Brain microvascular endothelial cell (primary cell): ENCODE measurements around the gene PCDHGA12.
"Not testable (repeated sequence)": the region's sequence is repeated elsewhere in the genome, so short reads cannot be mapped to it uniquely, and the experiment has no call there.

ENCODE experiments used
- DNase-seq: peaks from one replicate; pipeline ENCODE4 v3.0.0-alpha.2; 2020
- H3K27ac ChIP-seq: fragments of 250-450 bp; sonication (Bioruptor Pico); 2 replicates; pipeline ENCODE4 v1.5.1; 2020; ENCODE audit warnings: mild to moderate bottlenecking, moderate library complexity
- H3K27me3 ChIP-seq: fragments of 250-450 bp; sonication (Bioruptor Pico); replicated peaks from 2 replicates; pipeline ENCODE4 v1.5.1; 2020; ENCODE audit warnings: mild to moderate bottlenecking
- H3K36me3 ChIP-seq: fragments of 250-450 bp; sonication (Bioruptor Pico); replicated peaks from 2 replicates; pipeline ENCODE4 v1.5.1; 2020; ENCODE audit warnings: mild to moderate bottlenecking
- H3K4me3 ChIP-seq: 2 replicates; pipeline ENCODE4 v1.5.1; 2011; ENCODE audit warnings: low read depth, mild to moderate bottlenecking, control low read depth, low read length, moderate library complexity
- CTCF ChIP-seq: IDR thresholded peaks from 2 replicates; pipeline ENCODE4 v1.5.1; 2011; ENCODE audit warnings: low read depth, mild to moderate bottlenecking, moderate library complexity, low read length, control low read depth, inconsistent platforms; ENCODE audit errors: missing control alignments
- in situ Hi-C: cut with HindIII; loops from 2 replicates; pipeline ENCODE4 v1.10.0; 2017; ENCODE audit warnings: low sequenced_read_pairs, low pct_ligation_motif_present

PCDHGA12 gene

GRCh38 chr5:141407790-141408505 lies 22.4 kb upstream of the PCDHGA12 start, which contains the start of gene PCDHGB6:
Gene PCDHGB6, plus strand, starts transcription at chr5:141408021. Its CDS starts 182 bp downstream, at chr5:141408203.
- H3K27ac ChIP-seq, H3K36me3 ChIP-seq, DNase-seq, H3K27me3 ChIP-seq: not testable (repeated sequence)
- H3K4me3 ChIP-seq = peak within 1 kb of the TSS; percentile 37
- in situ Hi-C loops = loop anchor here (25.0 kb wide), 1 partner anchor 104 kb away; no protein-coding TSS in a partner anchor
- peak; percentile 74 for TF ChIP-seq CTCF

GRCh38 chr5:141409598-141410306 lies 20.6 kb upstream of the PCDHGA12 start:
- Histone ChIP-seq H3K36me3 (no peaks in the 10 kb centered on the region), H3K27me3 (no peaks in the 10 kb centered on the region), H3K27ac (no peak overlapping the region), H3K4me3 (no peak overlapping the region)
- no peak for TF ChIP-seq CTCF
- in situ Hi-C loops = loop anchor here (25.0 kb wide), 1 partner anchor 103 kb away; no protein-coding TSS in a partner anchor
- DNase-seq = no peak

GRCh38 chr5:141411575-141411974 lies 18.7 kb upstream of the PCDHGA12 start:
- H3K27ac ChIP-seq = no peak overlapping the region
- in situ Hi-C loops = loop anchor here (25.0 kb wide), 1 partner anchor 101 kb away; no protein-coding TSS in a partner anchor
- no peak for DNase-seq
- no peaks in the 10 kb centered on the region for H3K36me3 ChIP-seq
- no peak for TF ChIP-seq CTCF
- no peak overlapping the region for H3K4me3 ChIP-seq
- H3K27me3 ChIP-seq = no peaks in the 10 kb centered on the region

DNA sequence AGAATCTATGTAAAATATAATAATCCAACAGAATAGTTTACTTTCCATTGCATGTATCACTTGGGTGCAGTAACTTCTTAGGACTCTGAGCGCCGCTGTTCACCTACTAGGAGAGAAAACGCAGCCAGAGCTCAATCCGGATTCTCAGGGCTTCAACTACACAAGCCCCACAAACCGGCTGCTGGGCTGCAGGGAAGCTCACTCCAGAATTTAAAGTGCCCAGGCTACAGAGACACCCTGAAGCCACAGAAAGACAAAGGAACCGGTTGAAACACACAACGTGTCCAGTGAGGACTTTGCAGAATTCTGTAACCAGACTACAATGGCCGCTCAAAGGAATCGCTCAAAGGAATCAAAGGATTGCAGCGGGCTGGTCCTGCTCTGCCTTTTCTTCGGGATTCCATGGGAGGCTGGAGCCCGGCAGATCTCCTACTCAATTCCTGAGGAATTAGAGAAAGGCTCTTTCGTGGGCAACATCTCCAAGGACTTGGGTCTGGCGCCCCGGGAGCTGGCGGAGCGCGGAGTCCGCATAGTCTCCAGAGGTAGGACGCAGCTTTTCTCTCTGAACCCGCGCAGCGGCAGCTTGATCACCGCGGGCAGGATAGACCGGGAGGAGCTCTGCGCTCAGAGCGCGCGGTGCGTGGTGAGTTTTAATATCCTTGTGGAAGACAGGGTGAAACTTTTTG lies 17.3 kb upstream of the PCDHGA12 start, which contains the start of gene PCDHGA10:
Gene PCDHGA10, plus strand, starts transcription at position 134 of the 686 bp plus-strand sequence. Its CDS starts 189 bp downstream, at position 323.
- H3K36me3 ChIP-seq = no peaks in the 10 kb centered on the region
- H3K27ac ChIP-seq = no peak within 1 kb of the TSS
- TF ChIP-seq CTCF = peak; percentile 79
- in situ Hi-C loops = loop anchor here (25.0 kb wide), 1 partner anchor 99 kb away; no protein-coding TSS in a partner anchor
- no peaks in the 10 kb centered on the region for H3K27me3 ChIP-seq
- DNase-seq = peak; percentile 66
- peak within 1 kb of the TSS; percentile 55 for H3K4me3 ChIP-seq

DNA sequence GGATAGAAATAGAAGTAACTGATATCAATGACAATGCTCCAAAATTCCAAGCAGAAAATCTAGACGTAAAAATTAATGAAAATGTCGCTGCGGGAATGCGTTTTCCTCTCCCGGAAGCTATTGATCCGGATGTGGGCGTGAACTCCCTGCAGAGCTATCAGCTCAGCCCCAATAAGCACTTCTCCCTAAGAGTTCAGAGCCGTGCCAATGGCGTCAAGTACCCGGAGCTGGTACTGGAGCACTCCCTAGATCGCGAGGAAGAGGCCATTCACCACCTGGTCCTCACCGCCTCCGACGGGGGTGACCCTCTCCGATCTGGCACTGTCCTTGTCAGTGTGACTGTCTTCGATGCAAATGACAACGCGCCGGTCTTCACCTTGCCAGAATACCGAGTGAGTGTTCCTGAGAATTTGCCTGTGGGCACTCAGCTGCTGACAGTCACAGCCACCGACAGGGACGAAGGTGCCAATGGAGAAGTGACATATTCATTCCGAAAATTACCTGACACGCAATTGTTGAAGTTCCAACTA lies 16.7 kb upstream of the PCDHGA12 start:
- TF ChIP-seq CTCF = no peak
- Histone ChIP-seq H3K36me3 (no peaks in the 10 kb centered on the region), H3K27me3 (no peaks in the 10 kb centered on the region), H3K27ac (no peak overlapping the region), H3K4me3 (peak overlapping the region; percentile 55)
- in situ Hi-C loops = loop anchor here (25.0 kb wide), 1 partner anchor 99 kb away; no protein-coding TSS in a partner anchor
- no peak for DNase-seq

GRCh38 chr5:141414548-141415274 lies 15.6 kb upstream of the PCDHGA12 start:
- in situ Hi-C loops = loop anchor here (25.0 kb wide), 1 partner anchor 98 kb away; no protein-coding TSS in a partner anchor
- not testable (repeated sequence) for DNase-seq, H3K36me3 ChIP-seq, H3K27me3 ChIP-seq, H3K4me3 ChIP-seq, H3K27ac ChIP-seq

GRCh38 chr5:141415275-141415618 lies 15.1 kb upstream of the PCDHGA12 start:
- H3K4me3 ChIP-seq, DNase-seq, H3K36me3 ChIP-seq, H3K27me3 ChIP-seq, H3K27ac ChIP-seq: not testable (repeated sequence)
- in situ Hi-C loops = loop anchor here (25.0 kb wide), 1 partner anchor 97 kb away; no protein-coding TSS in a partner anchor
